Glutamatergic neuron (in vitro differentiated cells): ENCODE measurements around the gene PIN1. TPM values are rescaled to one million over a fixed set of nuclear protein-coding genes. Genes with fewer than 3 reads are reported as not detected.
"Not testable (repeated sequence)": the region's sequence is repeated elsewhere in the genome, so short reads cannot be mapped to it uniquely, and the experiment has no call there.

Source experiments
- DNase-seq: peaks from one replicate; pipeline ENCODE4 v3.0.0; 2022
- H3K27ac Mint-ChIP-seq: one replicate; pipeline ENCODE4 v1.8.0; 2020; ENCODE audit warnings: mild to moderate bottlenecking, mixed read lengths, inconsistent platforms; ENCODE audit not compliant: unreplicated experiment
- H3K27me3 Mint-ChIP-seq: one replicate; pipeline ENCODE4 v1.8.0; 2020; ENCODE audit warnings: mild to moderate bottlenecking, moderate library complexity, mixed read lengths, inconsistent platforms; ENCODE audit not compliant: unreplicated experiment
- H3K36me3 Mint-ChIP-seq: one replicate; pipeline ENCODE4 v1.8.0; 2020; ENCODE audit warnings: mild to moderate bottlenecking, mixed read lengths, inconsistent platforms; ENCODE audit not compliant: unreplicated experiment
- H3K4me1 Mint-ChIP-seq: one replicate; pipeline ENCODE4 v1.8.0; 2020; ENCODE audit warnings: mild to moderate bottlenecking, low read depth, mixed read lengths, inconsistent platforms; ENCODE audit not compliant: unreplicated experiment
- H3K4me3 Mint-ChIP-seq: one replicate; pipeline ENCODE4 v1.8.0; 2020; ENCODE audit warnings: mild to moderate bottlenecking, mixed read lengths, inconsistent platforms; ENCODE audit not compliant: unreplicated experiment
- H3K9me3 Mint-ChIP-seq: one replicate; pipeline ENCODE4 v1.8.0; 2020; ENCODE audit warnings: mild to moderate bottlenecking, moderate library complexity, mixed read lengths, inconsistent platforms; ENCODE audit not compliant: unreplicated experiment
- CTCF ChIP-seq: fragments of 200-600 bp; sonication (generic); IDR thresholded peaks from one replicate; pipeline ENCODE4 v1.5.0; 2021; ENCODE audit not compliant: partially characterized antibody, unreplicated experiment
- total RNA-seq: library from RNA; stranded (reverse); fragmentation: NEBNext Ultra II Directional; extraction: Animal tissue kit (Norgen Biotek cat#: 25700); gene quantifications from one replicate; pipeline ENCODE4 v1.2.1, GENCODE V29; 2021; ENCODE audit not compliant: unreplicated experiment

PIN1 gene
- total RNA-seq, 1 donor from 2014 or later = 110 TPM

- Mint-ChIP-seq H3K4me1 (peaks cover 7% of the 10 kb centered on the region), H3K9me3 (peaks cover 2% of the 10 kb centered on the region), H3K27ac (no peak overlapping the region), H3K4me3 (no peak overlapping the region), H3K36me3 (no peaks in the 10 kb centered on the region), H3K27me3 (peaks cover 6% of the 10 kb centered on the region)
- no peak for TF ChIP-seq CTCF
- DNase-seq = no peak
These were observed 7.9 kb downstream of the PIN1 start for GRCh38 chr19:9842834-9843625.

GRCh38 chr19:9843626-9844273 is 8.6 kb downstream of the PIN1 start:
- H3K27ac Mint-ChIP-seq, H3K9me3 Mint-ChIP-seq, DNase-seq, H3K4me1 Mint-ChIP-seq, H3K36me3 Mint-ChIP-seq, H3K27me3 Mint-ChIP-seq, H3K4me3 Mint-ChIP-seq: not testable (repeated sequence)

GRCh38 chr19:9847087-9847671 is 12.1 kb downstream of the PIN1 start:
- H3K36me3 Mint-ChIP-seq = no peaks in the 10 kb centered on the region
- no peak overlapping the region for H3K27ac Mint-ChIP-seq
- peaks cover 5% of the 10 kb centered on the region for H3K9me3 Mint-ChIP-seq
- H3K4me3 Mint-ChIP-seq = no peak overlapping the region
- peaks cover 24% of the 10 kb centered on the region for H3K4me1 Mint-ChIP-seq
- peak; percentile 24 for TF ChIP-seq CTCF
- H3K27me3 Mint-ChIP-seq = peaks cover 10% of the 10 kb centered on the region
- DNase-seq = peak; percentile 78

- TF ChIP-seq CTCF = peak; percentile 76
- peaks cover 5% of the 10 kb centered on the region for H3K9me3 Mint-ChIP-seq
- H3K4me1 Mint-ChIP-seq = peaks cover 24% of the 10 kb centered on the region
- no peaks in the 10 kb centered on the region for H3K36me3 Mint-ChIP-seq
- peaks cover 10% of the 10 kb centered on the region for H3K27me3 Mint-ChIP-seq
- DNase-seq = peak; percentile 76
- H3K4me3 Mint-ChIP-seq = no peak overlapping the region
- H3K27ac Mint-ChIP-seq = no peak overlapping the region
These were observed 12.9 kb downstream of the PIN1 start for GRCh38 chr19:9848060-9848459.

- no peak overlapping the region for H3K27ac Mint-ChIP-seq
- no peak for DNase-seq
- H3K36me3 Mint-ChIP-seq = peaks cover 1% of the 10 kb centered on the region
- TF ChIP-seq CTCF = no peak
- H3K27me3 Mint-ChIP-seq = peaks cover 10% of the 10 kb centered on the region
- peaks cover 24% of the 10 kb centered on the region for H3K4me1 Mint-ChIP-seq
- H3K9me3 Mint-ChIP-seq = peaks cover 5% of the 10 kb centered on the region
- H3K4me3 Mint-ChIP-seq = no peak overlapping the region
These were observed 13.6 kb downstream of the PIN1 start for GRCh38 chr19:9848762-9849161.
